ENCODE measurements around the gene COG5. TPM values are rescaled to one million over a fixed set of nuclear protein-coding genes. Genes with fewer than 3 reads are reported as not detected.

The COG5 gene
- total RNA-seq, 1 donor from 2014 or later: 44.7 TPM

DNA sequence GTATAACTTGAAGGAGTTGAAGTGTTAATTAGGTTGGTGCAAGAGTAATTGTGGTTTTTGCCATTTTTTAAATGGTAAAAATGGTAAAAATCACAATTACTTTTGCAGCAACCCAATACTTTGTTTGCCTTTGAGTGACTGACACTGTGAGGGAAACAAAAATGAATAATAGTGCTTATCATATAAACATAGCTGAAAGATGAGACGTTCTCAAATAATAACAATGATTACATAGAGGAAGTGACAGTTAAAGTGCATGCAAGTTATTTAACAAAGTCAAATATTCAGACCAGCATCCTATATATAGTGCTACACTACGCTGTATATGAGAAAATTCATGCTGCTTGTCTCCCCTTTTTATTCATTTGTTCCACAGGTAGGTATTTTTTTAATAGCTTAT is 399.6 kb downstream of the COG5 start:
- DNase-seq (ENCODE audit: extremely low spot score, unreplicated experiment): no peak
- Mint-ChIP-seq H3K27ac (ENCODE audit: unreplicated experiment) (no peak overlapping the region), H3K36me3 (ENCODE audit: unreplicated experiment) (no peaks in the 10 kb centered on the region), H3K4me3 (ENCODE audit: unreplicated experiment) (no peak overlapping the region), H3K27me3 (ENCODE audit: unreplicated experiment) (no peaks in the 10 kb centered on the region), H3K9me3 (ENCODE audit: unreplicated experiment) (no peaks in the 10 kb centered on the region), H3K4me1 (ENCODE audit: unreplicated experiment) (peaks cover 28% of the 10 kb centered on the region)
- no peak for TF ChIP-seq CTCF (IDR thresholded peaks at IDR 0.05)

DNA sequence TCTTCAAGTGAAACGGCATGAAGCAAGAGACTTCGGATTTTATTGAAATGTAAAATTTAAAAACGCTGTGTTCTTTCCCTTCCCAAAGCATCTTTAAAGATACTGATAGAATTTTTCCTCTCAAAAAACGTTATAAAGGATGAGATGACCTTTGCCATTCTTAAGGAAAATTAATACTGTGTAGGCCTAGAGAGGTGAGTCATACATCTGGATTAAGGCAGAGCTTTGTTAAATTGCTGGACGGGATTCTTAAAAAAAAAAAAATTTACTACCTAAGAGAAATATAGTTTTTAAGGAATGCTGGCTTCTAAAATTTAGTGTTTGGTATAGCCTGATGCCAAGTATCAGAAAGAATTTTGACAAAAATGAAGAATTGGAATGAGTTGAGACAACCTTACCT is 401.2 kb downstream of the COG5 start:
- Mint-ChIP-seq H3K36me3 (ENCODE audit: unreplicated experiment) (no peaks in the 10 kb centered on the region), H3K9me3 (ENCODE audit: unreplicated experiment) (no peaks in the 10 kb centered on the region), H3K4me1 (ENCODE audit: unreplicated experiment) (peaks cover 18% of the 10 kb centered on the region), H3K4me3 (ENCODE audit: unreplicated experiment) (no peak overlapping the region), H3K27ac (ENCODE audit: unreplicated experiment) (no peak overlapping the region), H3K27me3 (ENCODE audit: unreplicated experiment) (no peaks in the 10 kb centered on the region)
- TF ChIP-seq CTCF (IDR thresholded peaks at IDR 0.05): no peak
- no peak for DNase-seq (ENCODE audit: extremely low spot score, unreplicated experiment)

DNA sequence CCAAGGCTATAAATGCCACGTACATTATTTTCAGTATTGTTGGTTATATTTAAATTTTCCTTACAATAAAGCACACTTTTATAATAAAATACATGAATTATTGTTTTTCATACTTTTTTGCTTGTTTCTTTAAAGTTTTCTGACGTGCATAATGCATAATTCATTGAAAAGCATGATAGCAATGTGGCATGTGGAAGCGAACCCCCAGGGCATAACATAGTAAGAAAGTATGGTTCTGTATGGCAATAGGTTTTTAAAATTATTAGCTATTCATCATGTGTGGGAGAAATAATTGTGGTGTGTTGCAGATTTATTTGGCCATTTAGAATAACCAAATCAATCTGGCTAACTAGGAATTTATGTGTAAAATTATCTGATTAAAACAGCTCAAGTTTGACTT is 402.3 kb downstream of the COG5 start:
- Mint-ChIP-seq H3K4me1 (ENCODE audit: unreplicated experiment) (peaks cover 7% of the 10 kb centered on the region), H3K27ac (ENCODE audit: unreplicated experiment) (no peak overlapping the region), H3K9me3 (ENCODE audit: unreplicated experiment) (no peaks in the 10 kb centered on the region), H3K36me3 (ENCODE audit: unreplicated experiment) (no peaks in the 10 kb centered on the region), H3K27me3 (ENCODE audit: unreplicated experiment) (no peaks in the 10 kb centered on the region), H3K4me3 (ENCODE audit: unreplicated experiment) (no peak overlapping the region)
- TF ChIP-seq CTCF (IDR thresholded peaks at IDR 0.05): no peak
- DNase-seq (ENCODE audit: extremely low spot score, unreplicated experiment): no peak

DNA sequence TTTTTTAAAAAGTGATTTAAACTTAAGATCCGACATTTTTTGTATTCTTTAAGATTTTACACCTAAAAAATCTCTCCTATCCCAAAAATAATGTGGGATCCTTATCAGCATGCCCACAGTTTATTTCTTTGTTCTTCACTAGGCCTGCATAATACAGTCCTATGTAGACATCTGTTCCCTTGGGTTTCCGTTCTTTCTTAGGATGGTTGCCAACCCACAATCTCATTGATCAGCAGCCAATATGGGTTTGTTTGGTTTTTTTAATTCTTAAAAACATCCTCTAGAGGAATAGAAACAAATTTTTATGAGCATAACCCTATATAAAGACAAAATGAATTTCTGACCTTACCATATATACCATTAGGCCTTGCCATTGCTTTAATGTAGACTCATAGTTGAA is 403.3 kb downstream of the COG5 start:
- Mint-ChIP-seq H3K36me3 (ENCODE audit: unreplicated experiment) (no peaks in the 10 kb centered on the region), H3K9me3 (ENCODE audit: unreplicated experiment) (no peaks in the 10 kb centered on the region), H3K4me3 (ENCODE audit: unreplicated experiment) (no peak overlapping the region), H3K27ac (ENCODE audit: unreplicated experiment) (no peak overlapping the region), H3K4me1 (ENCODE audit: unreplicated experiment) (peaks cover 3% of the 10 kb centered on the region), H3K27me3 (ENCODE audit: unreplicated experiment) (no peaks in the 10 kb centered on the region)
- no peak for DNase-seq (ENCODE audit: extremely low spot score, unreplicated experiment)
- no peak for TF ChIP-seq CTCF (IDR thresholded peaks at IDR 0.05)

DNA sequence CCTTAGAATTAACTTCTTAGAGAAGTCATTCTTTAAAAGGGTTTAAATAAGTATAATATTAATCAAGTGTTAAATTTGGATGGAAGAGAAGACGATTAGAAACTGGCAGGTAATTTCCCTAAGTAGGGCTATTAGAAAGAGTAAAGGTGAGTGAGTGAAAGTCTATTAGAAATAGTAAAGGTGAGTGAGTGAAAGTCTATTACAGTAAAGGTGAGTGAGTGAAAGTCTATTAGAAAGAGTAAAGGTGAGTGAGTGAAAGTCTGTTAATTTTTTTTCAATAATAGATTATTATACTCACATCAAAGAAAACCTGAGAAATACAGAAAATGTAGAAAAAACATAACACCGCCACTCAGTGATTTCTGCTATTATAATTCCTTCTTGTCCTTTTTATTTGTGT is 405.7 kb downstream of the COG5 start:
- Mint-ChIP-seq H3K36me3 (ENCODE audit: unreplicated experiment) (no peaks in the 10 kb centered on the region), H3K27ac (ENCODE audit: unreplicated experiment) (no peak overlapping the region), H3K9me3 (ENCODE audit: unreplicated experiment) (no peaks in the 10 kb centered on the region), H3K4me3 (ENCODE audit: unreplicated experiment) (no peak overlapping the region), H3K4me1 (ENCODE audit: unreplicated experiment) (no peaks in the 10 kb centered on the region), H3K27me3 (ENCODE audit: unreplicated experiment) (no peaks in the 10 kb centered on the region)
- no peak for TF ChIP-seq CTCF (IDR thresholded peaks at IDR 0.05)
- DNase-seq (ENCODE audit: extremely low spot score, unreplicated experiment): no peak
